NOMO-1 treated with dmso at 0.1 percent for 144 hours (cell line): ENCODE data around the gene CRB3.
"Not testable (repeated sequence)": the region's sequence is repeated elsewhere in the genome, so short reads cannot be mapped to it uniquely, and the experiment has no call there.

ENCODE experiments used
- DNase-seq: peaks from one replicate; lab custom pipeline; 2025; ENCODE audit not compliant: unreplicated experiment; lab: John Stamatoyannopoulos, UW

CRB3 gene

DNA sequence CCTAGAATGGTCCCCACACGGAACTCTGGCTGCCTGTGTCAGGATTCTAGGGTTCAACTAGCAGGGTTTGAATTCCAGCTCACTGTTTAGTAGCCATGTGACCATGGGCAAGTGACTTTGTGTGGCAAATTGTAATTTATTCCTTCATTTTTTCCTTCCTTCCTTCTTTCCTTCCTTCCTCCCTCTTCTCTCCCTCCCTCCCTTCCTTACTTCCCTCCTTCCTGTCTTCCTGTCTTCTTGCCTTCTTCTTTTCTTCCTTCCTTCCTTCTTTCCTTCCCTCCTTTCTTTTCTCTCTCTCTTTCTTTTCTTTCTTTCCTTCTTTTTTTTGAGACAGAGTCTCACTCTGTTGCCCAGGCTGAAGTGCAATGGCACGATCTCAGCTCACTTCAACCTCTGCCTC lies 26.1 kb downstream of the CRB3 start:
- no peak for DNase-seq

DNA sequence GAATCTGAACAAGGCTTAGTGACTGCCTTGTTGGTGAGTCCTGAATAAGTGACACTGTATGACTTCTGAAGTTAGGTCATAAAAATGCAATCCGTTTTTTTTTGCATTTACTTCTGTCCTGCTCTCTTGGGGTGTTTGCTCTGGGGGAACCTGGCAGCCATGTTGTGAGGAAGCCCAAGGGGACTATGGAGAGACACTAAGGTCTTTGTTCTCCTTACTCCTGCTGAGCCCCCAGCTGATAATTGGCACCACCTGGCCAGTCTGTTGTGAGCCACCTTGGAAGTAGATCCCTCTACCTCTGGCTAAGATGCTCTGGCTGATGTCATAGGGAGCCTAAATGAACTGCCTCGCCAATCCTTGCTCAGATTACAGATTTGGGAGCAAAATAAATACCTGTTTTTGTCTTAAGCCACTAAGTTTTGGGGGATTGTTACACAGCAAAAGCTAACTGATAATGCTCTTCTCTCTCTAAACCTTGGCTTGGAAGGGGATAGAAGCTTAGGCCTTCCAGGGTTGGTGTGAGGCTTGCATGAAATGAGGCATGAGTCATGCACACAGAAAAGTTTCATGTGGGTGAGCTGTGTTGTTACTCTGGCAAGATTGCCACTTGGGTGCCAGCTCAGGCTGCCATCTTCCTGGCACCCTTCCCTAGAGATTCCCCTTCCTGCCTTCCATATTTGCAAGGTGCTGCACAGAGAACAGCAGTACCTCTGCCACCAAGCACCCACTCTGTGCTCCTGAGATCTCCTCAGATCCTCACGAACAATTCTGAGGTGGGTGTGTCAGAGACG lies 27.9 kb downstream of the CRB3 start:
- no peak for DNase-seq

DNA sequence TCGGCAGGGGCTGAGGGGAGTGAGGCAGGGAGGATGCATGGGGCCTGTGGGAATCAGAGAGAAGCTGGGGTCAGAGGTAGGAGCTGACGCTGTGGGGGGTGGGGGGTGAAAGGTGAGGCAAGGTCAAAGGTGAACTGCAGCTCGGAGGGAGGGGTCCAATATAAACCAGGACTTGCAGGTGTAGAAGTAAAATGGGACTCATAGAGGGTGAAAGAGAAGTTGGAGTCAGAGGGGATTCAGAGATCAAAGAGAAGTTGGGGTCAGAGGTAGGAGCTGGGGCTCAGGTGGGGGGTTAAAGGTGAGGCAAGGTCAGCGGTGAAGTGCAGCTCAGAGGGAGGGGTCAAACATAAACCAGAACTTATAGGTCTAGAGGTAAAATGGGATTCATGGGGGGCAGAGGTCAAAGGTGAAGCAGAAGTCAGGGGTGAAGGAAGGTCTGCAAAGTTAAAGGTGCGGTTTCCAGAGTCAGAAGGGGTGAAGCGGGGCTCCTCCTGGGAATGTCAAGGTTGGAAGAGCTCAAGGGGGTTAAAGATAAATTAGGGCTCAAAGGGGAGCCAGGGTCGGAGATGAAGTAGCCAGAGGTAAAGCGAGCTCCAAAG lies 30.5 kb downstream of the CRB3 start:
- DNase-seq, result no peak

DNA sequence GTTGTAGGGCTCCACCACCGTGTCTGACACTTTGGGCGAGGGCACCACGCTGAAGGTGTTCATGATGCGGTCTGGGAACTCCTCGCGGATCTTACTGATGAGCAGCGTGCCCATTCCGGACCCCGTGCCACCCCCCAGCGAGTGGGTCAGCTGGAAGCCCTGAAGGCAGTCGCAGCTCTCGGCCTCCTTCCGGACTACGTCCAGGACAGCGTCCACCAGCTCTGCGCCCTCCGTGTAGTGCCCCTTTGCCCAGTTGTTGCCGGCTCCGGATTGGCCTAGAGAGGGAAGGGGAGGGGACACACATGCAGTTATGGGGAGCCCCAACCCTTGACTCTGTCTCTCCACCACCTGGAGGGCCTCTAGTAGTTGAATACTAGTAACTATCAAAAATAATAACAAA lies 31.9 kb downstream of the CRB3 start:
- DNase-seq, result no peak

DNA sequence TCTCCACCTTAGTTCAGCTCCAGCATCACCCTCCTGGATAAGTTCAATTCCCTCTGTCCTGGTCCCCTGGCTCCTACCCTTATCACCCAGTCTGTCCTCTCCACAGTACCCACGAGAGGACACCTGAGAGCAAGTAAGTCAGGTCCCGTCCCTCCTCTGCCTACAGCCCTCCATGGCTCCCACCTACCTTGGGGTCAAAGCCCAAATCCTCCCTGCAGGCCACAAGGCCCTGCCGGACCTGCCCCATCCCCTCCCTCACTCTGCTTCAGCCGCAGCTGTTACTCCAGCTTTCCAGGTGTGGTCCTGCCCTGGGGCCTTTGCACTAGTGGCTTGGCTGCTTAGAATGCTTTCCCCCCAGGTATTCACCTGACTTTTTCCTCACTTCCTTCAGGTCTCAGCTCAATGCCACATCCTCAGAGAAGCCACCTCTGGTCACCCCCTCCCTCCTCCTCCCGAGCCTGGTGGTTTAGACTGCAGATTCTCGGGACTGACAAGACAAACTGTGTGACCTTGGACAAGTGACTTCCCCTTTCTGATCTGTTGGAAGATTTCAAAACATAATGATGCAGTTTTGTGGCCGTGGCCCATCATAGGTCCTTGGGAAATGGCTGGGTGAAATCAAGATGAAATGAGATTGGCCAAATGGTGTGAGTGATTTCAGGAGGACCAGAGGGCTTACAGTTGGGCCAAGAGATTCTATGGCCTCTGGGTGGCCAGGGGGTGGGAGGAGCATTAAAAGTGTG lies 34.4 kb downstream of the CRB3 start:
- peak; percentile 65 for DNase-seq

DNA sequence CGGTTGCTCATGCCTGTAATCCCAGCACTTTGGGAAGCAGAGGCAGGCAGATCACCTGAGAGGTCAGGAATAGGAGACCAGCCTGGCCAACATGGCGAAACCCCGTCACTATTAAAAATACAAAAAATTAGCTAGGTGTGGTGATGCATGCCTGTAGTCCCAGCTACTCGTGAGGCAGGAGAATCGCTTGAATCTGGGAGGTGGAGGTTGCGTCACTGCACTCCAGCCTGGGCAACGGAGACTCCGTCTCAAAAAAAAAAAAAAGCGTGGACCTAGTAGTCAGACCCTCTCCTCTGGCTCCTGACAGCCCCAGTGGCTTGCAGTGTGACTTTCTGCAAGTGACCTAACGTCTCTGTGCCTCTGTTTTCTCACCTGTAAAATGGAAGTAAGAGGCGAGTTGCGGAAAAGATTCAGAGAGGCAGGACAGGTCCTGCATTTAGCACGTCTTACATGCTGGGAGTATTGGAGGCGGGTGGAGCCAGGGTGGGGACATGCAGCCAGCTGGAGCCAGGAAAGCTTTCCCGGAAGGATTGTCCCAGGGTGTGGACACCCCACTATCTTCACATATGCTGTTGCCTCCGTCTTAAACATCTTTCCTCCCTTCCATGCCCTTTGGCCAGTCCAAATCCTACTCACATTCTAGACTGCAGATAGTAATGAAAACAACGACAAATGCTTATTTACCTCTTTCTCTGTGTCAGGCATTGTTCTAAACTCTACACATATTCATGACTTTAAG lies 35.1 kb downstream of the CRB3 start:
- no peak for DNase-seq

DNA sequence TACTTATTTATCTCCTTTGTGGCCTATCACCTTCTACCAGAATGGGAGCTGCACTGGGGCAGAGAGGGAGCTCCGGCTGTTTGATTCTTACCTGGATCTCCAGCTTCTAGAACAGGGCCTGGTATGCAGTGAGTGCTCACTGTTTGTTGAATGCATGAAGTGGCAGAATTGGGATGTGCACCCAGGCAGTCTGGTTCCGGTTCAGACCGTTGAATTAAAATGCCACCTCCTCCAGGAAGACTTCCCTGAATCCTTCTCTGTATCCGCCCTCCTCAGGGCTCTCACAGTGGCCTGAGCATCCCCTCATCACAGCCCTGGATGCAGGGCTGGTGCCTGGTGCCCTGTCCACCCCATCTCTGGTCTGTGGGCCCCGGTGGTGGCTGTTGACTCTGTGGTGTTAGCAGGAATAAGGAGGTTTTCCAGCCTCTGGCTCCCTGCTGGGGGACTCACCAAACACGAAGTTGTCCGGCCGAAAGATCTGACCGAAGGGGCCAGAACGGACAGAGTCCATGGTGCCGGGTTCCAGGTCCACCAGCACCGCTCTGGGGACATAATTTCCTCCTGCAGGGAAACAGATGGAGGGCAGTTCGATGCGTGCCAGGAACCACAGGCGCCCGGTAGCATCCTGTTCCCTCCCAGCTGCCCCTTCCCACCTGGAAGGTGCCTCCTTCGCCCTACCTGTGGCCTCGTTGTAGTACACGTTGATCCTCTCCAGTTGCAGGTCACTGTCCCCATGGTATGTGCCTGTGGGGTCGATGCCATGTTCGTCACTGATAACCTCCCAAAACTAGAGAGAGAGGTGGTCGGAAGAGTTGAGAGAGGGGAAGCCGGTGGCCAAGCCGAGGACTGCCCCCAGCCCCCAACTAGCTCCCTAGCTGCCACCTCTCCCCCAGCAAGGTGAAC lies 37.0 kb downstream of the CRB3 start:
- DNase-seq, result no peak

DNA sequence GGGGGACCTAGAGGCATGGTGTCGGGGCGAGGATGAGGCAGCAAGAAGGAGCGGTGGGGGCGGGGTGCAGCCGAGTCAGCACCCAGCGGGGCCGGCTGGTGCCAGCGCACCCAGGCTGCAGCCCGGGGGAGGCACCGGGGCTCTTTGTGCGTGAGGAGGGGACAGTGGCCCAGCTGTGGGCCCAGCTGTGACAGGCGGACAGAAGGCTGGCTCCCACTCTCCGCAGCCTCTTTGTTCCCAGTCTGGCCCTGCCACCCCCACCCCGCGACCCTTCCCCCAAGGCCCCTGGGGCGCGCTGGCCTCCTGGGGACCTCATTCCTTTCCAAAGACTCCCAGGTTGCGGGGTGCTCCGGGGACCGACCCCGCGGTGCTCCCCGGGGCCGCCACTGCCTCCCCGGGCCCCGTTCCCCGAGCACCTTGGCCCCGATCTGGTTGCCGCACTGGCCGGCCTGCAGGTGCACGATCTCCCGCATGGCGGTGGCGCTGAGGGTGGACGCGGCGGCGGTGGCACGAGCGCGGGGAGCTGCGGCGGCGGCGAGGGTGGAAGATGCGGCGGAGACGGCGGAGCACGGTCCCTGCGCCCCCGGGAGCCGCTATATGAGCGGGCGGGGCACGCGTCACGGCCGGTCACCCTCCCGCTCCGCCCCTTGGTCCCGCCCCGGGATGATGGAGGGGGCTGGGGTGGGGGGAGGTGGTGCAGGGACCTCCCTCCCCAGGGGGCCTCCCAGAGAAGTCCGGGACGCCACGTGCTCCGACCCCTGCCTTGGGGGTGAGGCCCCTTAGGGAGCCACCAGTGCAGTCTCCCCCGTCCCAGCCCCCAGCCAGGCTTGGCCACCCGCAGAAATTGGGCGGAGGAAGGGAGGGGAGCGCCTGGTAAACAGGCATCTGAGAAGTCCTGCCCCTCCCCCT lies 37.9 kb downstream of the CRB3 start, which contains the start of gene TUBB4A:
Gene TUBB4A, minus strand, starts transcription at position 570 of the 909 bp plus-strand sequence. Its CDS starts 97 bp downstream, at position 473.
- no peak for DNase-seq

DNA sequence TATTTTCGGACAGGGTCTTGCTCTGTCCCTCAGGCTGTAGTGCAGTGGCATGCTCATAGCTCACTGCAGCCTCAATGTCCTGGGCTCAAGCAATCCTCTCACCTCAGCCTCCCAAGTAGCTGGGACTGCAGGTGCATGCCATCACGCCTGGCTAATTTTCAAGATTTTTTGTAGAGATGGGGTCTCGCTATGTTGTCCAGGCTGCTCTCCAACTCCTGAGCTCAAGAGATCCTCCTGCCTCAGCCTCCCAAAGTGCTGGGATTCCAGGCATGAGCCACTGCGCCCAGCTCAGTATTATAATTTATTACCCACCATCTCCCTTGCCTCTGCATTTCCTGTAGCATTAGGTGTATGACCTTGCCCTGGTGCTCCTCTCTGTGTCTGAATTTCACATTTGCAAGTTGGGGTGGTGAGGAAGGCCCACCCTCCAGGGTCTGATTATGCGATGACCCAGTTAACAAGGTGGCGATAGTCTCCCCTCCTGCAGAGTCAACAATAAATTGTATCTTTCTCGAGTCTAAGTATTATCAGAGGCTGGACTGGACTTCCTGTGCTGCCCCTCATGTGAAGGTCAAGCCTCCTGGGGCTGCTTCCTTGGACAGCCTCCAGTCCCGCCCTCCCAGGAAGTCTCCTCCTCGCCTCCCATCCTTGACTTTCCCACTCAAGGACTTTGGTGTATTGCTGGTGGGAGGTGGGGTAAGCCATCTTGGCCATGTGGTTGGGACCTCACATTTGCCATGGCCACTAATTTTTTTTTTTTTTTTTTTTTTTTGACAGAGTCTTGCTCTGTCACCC lies 39.5 kb downstream of the CRB3 start:
- DNase-seq, result no peak

DNA sequence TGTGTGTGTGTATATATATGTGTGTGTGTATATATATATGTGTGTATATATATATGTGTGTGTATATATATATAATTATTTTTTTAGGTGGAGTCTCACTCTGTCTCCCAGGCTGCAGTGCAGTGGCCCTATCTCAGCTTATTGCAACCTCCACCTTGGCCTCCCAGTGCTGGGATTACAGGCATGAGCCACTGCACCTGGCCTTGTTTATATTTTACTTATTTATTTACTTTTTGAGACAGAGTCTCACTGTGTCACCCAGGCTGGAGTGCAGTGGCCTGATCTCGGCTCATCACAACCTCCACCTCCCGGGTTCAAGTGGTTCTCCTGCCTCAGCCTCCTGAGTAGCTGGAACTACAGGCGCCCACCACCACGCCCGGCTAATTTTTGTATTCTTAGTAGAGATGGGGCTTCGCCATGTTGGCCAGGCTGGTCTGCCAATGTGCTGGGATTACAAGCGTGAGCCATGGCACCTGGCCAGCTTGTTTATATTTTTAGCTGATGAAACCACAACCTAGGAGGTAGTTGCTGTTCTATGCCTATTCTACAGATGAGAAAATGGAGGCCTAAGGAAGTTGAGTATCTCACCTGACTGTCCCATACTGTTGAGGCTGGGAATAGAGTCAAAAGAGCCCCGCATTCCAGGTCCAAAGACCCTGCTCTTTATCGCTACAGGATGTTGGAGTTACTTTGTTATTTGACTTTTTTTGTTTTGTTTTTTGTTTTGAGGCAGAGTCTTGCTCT lies 44.1 kb downstream of the CRB3 start:
- not testable (repeated sequence) for DNase-seq

DNA sequence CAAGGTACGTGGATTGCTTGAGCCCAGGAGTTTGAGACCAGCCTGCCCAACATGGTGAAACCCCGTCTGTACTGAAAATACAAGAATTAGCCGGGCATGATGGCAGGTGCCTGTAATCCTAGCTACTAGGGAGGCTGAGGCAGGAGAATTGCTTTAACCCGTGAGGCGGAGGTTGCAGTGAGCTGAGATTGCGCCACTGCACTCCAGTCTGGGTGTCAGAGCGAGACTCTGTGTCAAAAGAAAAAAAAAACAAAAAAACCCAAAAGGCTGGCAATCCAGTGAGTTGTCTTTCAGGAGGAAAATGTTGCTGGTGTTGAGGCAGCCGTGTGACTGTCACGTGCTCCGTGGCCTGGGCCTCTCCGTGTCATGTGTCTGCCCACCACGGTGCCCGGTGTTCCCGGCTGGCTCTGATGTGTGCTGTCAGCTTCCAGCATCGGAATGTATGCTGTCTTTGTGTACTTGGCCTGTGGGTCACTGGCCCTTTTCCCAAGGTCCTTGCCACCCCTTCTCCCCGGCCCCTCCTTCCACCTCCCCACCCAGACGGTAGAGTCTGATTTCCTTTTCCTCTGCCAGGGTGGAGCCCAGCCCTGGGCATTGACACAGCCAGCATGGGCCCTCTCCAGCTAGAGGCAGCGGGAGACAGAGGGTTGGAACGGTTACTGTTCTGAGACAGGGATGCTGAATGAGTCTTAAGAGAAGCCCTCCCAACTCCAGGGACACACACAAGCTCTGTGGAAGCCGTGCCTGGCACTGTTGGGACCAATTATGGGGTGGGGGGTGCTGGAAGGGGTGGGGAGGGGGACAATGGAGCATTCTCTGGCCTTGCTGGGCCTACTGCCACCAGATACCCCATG lies 45.3 kb downstream of the CRB3 start:
- DNase-seq, result no peak

DNA sequence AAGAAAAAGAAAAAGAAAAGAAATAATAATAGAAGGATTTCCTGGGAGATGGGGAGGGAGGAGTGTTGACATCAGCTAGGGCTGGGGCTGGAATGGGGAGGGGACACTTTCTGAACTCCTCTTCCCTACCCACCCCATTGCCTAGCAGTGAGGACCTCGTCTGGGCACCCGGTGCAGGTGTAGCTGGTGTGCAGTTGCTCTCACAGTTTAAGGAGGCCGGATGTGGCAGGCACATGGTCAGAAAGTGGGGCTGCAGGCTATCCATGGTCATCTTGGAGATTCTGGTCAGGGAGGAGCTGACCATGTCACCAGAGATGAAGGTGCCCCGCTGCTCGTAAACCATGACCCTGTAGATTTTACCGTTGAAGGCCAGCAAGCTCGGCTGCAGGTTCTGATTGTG lies 46.5 kb downstream of the CRB3 start:
- DNase-seq, result no peak

DNA sequence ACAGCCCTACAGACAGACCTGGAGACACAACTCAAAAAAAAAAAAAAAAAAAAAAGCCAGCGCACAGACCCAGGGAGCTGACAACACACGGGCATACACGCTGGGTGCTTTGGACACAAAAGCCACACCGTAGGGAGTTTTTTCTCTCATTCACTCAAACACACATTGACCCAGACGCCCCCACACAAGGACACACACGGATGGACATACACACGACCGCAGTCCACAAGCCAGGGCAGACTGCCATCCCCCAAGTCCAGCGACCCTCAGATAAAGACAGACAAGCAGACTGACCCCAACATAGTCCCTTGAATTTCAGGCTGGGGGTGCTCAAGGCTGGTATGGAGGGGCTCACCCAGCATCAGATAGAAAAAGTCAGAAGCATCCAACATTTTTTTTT lies 50.0 kb downstream of the CRB3 start:
- no peak for DNase-seq

DNA sequence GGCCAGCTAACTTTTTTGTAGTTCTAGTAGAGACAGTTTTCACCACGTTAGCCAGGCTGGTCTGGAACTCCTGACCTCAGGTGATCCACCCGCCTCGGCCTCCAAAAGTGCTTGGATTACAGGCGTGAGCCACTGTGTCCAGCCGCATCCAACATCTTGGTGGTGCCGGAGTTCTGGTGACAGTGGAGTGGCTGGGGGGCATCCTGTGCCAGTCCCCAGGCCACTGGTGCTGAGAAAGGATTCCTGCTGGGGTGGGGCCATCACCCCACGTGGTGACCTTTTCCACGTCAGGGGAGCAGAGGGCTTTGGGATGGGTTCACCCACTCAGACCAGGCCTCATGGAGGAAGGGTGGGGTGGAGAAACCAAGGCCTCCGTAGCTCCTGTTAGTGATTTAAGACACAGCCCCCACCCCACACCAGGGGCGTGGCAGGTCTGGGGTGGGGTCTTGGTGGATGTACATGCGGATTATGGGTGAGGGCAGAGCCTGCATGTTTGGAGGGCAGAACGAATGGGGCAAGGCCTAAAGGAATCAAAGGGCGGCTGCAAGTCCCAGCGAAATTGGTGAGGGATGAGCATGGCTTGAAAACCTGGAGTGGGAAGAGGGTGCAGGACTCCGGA lies 51.0 kb downstream of the CRB3 start:
- no peak for DNase-seq

DNA sequence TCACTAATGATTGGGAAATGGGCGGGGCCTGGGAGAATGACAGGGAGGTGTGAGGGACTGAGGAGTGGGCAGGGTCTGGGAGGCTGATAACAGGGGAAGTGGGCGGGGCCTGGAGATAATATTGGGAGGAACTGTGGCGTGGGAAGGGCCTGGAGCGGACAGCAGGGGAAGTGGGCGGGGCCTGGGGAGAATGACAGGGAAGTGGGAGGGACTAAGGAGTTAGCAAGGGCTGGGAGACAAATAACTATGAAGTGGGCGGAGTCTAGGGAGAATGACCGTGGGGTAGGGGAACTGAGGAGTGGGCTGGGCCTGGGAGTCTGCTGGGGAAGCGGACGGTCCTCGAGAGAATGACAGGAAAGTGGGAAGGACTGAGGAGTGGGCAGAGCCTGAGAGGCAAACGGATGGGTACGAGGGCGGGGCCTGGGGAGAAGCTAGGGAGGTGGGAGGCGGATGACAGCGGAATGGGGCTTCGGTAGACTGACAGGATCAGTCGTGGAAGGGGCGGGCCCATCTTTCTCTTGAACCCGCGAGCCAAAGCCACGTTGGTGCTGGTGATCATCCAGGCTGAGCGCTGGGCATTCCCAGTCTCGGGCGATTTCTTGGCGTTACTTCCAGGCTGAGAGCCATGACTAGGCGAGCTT lies 52.1 kb downstream of the CRB3 start:
- DNase-seq, result peak; percentile 96
